ENCODE data around the gene PC.

Gene PC

GRCh38 chr11:66906061-66906733 is 52.0 kb downstream of the PC start:
- DNase-seq, result no peak

GRCh38 chr11:66905631-66906030 is 52.6 kb downstream of the PC start:
- no peak for DNase-seq

GRCh38 chr11:66904981-66905521 is 53.1 kb downstream of the PC start:
- no peak for DNase-seq

DNA sequence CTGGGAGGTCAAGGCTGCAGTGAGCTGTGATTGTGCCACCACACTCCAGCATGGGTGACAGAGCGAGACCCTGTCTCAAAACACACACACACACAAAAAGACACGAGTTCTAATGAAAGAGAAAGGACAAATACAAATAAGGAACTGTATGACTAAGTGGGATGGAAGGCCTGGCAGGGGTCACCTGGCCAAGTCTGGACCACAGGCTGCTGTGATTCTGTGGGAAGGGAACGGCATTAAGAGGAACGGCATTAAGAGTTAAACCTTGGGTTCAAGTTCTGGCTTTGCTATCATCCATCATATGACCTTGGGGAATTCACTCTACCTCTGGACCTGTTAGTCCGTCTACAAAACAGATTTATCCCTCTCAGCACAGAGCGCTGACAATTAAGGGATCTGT is 53.6 kb downstream of the PC start:
- no peak for DNase-seq

DNA sequence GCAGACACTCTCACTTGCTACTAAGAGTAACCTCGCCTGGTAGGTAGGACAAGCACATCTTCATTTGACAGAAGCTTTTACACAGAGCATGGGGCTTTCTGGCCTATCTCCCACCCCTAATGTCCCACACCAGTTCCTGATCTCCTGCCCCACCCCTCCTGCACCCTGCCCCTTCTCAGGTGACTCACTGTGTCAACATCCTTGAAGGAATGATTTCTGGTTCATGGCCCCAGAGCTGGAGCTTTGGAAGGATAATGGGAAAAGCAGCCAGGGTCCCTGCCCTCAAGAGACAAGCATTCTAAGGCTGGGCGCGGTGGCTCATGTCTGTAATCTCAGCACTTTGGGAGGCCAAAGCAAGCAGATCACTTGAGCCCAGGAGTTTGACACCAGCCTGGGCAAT is 54.1 kb downstream of the PC start:
- DNase-seq, result no peak

- no peak for DNase-seq
Measured at GRCh38 chr11:66902486-66903177, 55.6 kb downstream of the PC start.

DNA sequence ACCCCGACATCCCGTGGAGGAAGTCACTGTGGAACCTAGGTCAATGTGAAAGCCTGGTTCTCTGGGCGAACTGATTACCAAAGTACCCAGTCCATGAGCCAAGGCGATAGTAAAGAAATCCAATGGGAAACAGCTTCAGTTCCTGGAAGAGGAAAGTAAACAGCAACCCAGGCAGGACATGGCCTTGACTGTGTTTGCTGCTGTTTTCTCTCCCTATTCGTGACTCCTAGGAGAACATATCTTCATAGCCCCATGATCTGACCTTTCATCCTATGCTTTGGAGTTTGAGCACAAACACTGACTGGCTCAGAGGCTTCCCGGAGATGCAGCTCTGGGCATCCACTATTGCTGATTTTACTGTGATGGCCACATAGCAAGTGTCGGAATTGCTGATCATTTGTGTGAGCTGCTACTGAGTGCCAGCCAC is 56.2 kb downstream of the PC start:
- no peak for DNase-seq

DNA sequence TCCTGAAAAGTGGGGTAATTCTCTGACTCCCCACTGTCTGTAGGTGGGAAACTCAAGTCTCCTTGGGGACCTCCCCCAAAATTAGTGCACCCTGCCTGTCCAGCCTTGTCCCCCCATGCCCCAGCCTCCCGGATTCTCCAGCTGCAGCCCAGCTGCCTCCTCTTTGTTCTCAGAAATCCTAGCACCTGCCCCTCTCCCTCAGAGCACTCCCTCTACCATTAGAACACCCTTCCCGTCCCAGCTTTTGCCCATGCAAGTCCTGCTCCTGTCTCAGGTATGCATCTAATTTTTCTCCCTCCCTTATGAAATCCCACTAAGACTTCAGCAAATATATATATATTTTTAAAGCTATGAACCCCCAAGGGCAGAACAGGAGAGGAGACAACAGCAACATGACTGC is 64.0 kb downstream of the PC start:
- no peak for DNase-seq

- no peak for DNase-seq
Measured at GRCh38 chr11:66892911-66893310, 65.3 kb downstream of the PC start.

DNA sequence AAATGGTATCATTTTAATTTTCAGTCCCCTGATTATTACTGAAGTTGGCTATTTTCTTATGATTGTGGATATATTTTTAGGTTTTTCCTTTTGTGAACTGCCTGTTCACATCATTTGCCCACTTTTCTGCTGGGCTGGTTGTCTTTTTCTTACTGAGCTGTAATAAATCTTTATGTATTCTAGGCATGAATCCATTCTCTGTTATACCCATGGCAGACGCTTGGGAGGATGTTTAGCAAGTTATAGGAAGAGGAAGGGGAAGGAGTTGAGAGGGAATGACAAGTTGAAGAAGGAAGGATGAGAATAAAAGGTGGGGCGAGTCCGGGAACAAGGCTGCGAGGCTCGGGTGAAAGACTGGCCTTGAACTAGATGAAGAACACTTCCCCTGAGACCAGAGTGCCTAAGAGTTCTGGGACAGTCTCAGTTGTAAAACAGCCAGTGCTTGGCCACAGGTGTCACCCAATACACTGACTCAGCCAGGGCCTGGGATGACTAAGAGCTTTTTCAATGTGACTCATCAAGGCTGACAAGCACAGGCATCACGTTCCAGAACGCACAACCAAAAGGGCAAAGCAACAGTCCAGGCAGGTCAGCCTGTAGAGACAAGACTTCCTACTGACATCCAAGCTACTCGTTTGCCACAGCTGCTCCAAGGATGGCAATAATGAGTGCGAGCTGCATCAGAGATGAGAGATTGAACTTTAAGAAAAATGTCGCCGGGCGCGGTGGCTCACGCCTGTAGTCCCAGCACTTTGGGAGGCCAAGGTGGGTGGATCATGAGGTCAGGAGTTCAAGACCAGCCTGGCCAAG is 66.1 kb downstream of the PC start:
- peak; percentile 28 to 31 for DNase-seq

DNA sequence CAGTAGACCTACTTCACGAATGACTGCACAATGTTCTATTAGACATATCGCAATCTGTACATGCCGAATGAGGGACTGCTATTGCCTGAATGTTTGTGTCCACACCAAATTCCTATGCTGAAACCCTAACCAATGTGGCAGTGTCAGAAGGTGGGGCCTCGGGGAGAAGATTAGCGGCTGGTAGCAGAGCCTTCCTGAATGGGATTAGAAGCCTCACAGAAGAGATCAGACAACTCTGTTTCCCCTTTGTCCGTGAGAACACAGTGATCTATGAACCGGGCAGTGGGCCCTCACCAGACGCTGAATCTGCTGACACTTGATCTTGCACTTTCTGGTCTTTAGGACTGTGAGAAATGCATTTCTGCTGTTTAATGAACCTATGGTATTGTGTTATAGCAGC is 68.2 kb downstream of the PC start:
- DNase-seq, result no peak

GRCh38 chr11:66888282-66888681 is 69.9 kb downstream of the PC start:
- no peak for DNase-seq

DNA sequence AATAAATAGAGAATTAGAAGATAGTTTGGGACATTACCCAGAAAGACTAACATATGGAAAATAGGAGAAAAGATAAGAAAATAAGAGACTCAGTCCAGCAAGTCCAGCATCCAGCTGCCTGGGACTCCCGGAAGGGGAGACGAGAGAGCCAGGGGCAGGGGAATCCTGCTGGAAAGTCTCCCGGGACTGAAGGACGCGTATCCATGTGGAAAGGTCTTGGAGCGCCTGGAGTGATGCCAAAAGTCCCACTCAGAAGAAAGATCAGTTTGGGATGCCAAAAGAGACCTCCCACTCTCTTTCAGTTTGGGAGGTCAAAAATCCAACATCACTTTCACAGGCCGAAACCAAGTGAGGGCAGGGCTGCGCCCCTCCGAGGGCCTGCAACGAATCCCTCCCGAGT is 70.7 kb downstream of the PC start:
- no peak for DNase-seq

DNA sequence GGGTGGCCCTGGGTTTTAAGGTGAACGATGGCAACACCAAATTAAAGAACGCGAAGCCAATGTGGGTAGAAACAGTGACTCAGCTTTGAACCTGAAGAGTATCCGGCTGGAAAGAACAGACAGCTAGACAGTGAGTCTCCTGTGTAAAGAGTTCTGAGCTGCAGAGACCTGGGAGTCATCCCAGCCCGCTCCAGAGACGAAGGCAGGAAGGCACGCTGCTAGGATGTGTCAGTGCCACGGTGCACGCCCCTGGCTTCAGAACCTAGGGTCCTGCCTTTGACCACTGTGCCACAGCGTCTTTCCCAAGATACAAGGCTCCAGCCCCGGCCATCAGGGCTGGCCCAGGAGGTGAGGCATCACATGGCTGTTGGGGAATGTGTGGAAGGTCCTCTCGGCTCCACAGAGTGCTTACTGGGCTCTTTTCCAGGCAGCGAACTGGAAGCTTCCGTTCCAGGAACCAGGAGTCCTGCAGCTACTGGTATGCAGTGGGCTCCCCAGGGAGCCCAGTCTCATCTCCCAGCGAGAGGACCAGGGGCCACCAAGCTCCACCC is 71.4 kb downstream of the PC start:
- DNase-seq, result no peak

DNA sequence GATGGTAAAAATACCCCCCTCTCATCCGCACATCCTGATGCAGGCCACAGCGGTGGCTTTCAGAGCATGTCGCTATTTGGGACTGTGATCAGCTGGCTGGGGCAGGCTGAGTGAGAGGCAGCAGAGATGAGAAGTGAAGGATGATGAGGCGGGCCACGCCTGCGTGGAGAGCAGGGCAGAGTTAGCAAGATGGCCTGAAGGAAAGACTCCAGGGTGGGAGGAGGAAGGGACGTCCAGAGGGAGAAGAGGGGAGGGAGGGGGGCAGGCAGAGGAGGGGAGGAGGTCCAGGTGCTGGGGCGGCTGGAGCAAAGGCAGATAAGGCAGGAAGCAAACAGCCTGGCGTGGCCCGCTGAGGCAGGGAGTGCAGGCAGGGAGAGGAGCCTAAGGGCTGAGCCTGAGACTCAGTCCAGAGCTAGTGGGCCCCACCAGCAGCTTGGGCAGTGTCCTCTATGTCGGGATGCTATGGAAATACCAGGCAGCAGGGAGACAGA is 72.2 kb downstream of the PC start:
- DNase-seq, result no peak

GRCh38 chr11:66885469-66885868 is 72.7 kb downstream of the PC start:
- DNase-seq, result no peak

DNA sequence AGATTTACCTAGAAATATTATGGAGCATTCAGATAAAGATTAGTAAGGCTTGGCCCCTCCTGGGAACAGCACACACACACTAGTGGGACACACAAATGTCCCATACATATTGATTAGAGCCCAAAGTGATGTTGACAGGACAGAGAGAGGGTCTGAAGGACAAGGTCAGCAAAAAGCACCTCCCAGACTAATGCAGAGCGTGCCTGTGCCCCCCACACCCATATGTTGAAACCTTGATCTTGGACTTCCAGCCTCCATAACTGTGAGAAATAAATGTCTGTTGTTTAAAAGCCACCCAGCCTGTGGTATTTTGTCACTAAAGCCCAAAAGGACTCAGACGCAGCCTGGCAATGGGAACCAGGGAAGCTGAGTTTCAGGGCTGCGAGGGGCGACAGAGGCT is 73.7 kb downstream of the PC start:
- no peak for DNase-seq

GRCh38 chr11:66883016-66883965 is 74.9 kb downstream of the PC start:
- DNase-seq, result peak in 1 of 2 experiments; percentile 38

DNA sequence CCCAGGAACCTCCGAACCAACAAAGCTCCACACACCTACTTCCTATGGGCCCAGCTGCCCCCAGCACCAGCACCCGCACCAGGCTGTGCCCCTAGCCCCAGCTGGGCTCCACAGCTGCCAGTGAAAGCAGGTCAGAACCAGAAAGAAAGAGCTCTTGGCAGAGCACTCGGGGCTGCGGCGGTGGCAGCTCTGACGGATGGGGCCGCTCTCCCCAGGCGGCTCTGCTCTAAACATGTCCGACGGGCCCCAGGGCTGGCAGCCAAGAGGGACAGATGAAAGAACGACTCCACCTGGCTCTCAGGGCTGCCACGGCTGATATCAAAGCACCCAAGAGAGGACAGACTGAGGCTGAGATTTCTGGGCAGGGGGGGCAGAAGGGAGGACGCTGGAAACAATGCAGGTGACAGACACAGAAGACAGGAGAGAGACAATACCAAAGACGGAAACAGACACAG is 75.6 kb downstream of the PC start:
- DNase-seq, result no peak

- no peak for DNase-seq
Measured at GRCh38 chr11:66881927-66882452, 76.2 kb downstream of the PC start.

- no peak for DNase-seq
Measured at GRCh38 chr11:66881451-66881835, 76.7 kb downstream of the PC start.

All from AML-193 (cell line).